Hypothalamus (tissue), 51 donors: ENCODE results near the gene C2CD2L.
"Not testable (repeated sequence)": the region's sequence is repeated elsewhere in the genome, so short reads cannot be mapped to it uniquely, and the experiment has no call there.

Experiments
- DNase-seq, 51 donors: peaks; one replicate each; lab custom pipeline; 2025; lab: John Stamatoyannopoulos, UW

Gene C2CD2L

GRCh38 chr11:119147604-119148333 is 40.6 kb downstream of the C2CD2L start:
- no peak for DNase-seq

- DNase-seq: no peak
Observed at GRCh38 chr11:119148720-119149017, 41.5 kb downstream of the C2CD2L start.

- DNase-seq: peak in 4 of 51 donors; percentile 14 to 38 (median 20)
Observed at GRCh38 chr11:119149018-119149785, 42.1 kb downstream of the C2CD2L start, which contains the start of gene ABCG4. TSS of gene ABCG4 (plus strand) at chr11:119149052. CDS start at chr11:119149966, 914 bp downstream.

- no peak for DNase-seq
Observed at GRCh38 chr11:119149786-119150275, 42.7 kb downstream of the C2CD2L start.

GRCh38 chr11:119152043-119152442 is 44.9 kb downstream of the C2CD2L start:
- no peak for DNase-seq

- no peak for DNase-seq
Observed at GRCh38 chr11:119152604-119153003, 45.5 kb downstream of the C2CD2L start.

- no peak for DNase-seq
Observed at GRCh38 chr11:119153049-119153818, 46.1 kb downstream of the C2CD2L start.

GRCh38 chr11:119154178-119154577 is 47.0 kb downstream of the C2CD2L start:
- DNase-seq: no peak

GRCh38 chr11:119155733-119156492 is 48.8 kb downstream of the C2CD2L start:
- DNase-seq: no peak

- no peak for DNase-seq
Observed at GRCh38 chr11:119156496-119156895, 49.4 kb downstream of the C2CD2L start.

- no peak for DNase-seq
Observed at GRCh38 chr11:119157063-119157462, 49.9 kb downstream of the C2CD2L start.

- DNase-seq: no peak
Observed at GRCh38 chr11:119158467-119158866, 51.3 kb downstream of the C2CD2L start.

- DNase-seq: no peak
Observed at GRCh38 chr11:119160151-119160550, 53.0 kb downstream of the C2CD2L start.

- no peak for DNase-seq
Observed at GRCh38 chr11:119161871-119162270, 54.7 kb downstream of the C2CD2L start.

- DNase-seq: no peak
Observed at GRCh38 chr11:119166368-119167076, 59.4 kb downstream of the C2CD2L start.

- not testable (repeated sequence) for DNase-seq
Observed at GRCh38 chr11:119167077-119167458, 59.9 kb downstream of the C2CD2L start.

GRCh38 chr11:119167933-119168332 is 60.8 kb downstream of the C2CD2L start:
- peak in 1 of 51 donors; percentile 13 for DNase-seq
